ENCODE data around the gene CDH20.
A peak's percentile ranks its signal among the peaks of the same experiment; 100 is the strongest.

CDH20 gene

GRCh38 chr18:61470031-61470674 is 136.9 kb downstream of the CDH20 start:
- Histone ChIP-seq H3K4me3 (ENCODE audit: extremely low read depth, insufficient read depth, low read length, poor library complexity, severe bottlenecking) (no peak overlapping the region), H3K27ac (ENCODE audit: low read depth, low read length, severe bottlenecking) (no peak overlapping the region), H3K9me3 (ENCODE audit: control insufficient read depth, low read length) (no peaks in the 10 kb centered on the region), H3K4me1 (ENCODE audit: control insufficient read depth, insufficient read depth, low read length, poor library complexity, severe bottlenecking) (no peaks in the 10 kb centered on the region), H3K36me3 (ENCODE audit: control insufficient read depth, insufficient read depth, low read length) (no peaks in the 10 kb centered on the region)
- WGBS, 2 experiments (ENCODE audit: insufficient coverage in 2 of 2) = 89 to 92% methylated on average over 8 to 12 of the region's 16 CpGs

- no peak overlapping the region for H3K4me3 ChIP-seq (ENCODE audit: extremely low read depth, insufficient read depth, low read length, poor library complexity, severe bottlenecking)
- no CpG with 5 or more reads among the region's 4 CpGs for WGBS, 2 experiments (ENCODE audit: insufficient coverage in 2 of 2)
- H3K9me3 ChIP-seq (ENCODE audit: control insufficient read depth, low read length) = no peaks in the 10 kb centered on the region
- no peaks in the 10 kb centered on the region for H3K4me1 ChIP-seq (ENCODE audit: control insufficient read depth, insufficient read depth, low read length, poor library complexity, severe bottlenecking)
- H3K36me3 ChIP-seq (ENCODE audit: control insufficient read depth, insufficient read depth, low read length) = no peaks in the 10 kb centered on the region
- H3K27ac ChIP-seq (ENCODE audit: low read depth, low read length, severe bottlenecking) = no peak overlapping the region
These were observed 138.3 kb downstream of the CDH20 start for GRCh38 chr18:61471541-61471940.

- Histone ChIP-seq H3K4me3 (ENCODE audit: extremely low read depth, insufficient read depth, low read length, poor library complexity, severe bottlenecking) (no peak overlapping the region), H3K9me3 (ENCODE audit: control insufficient read depth, low read length) (no peaks in the 10 kb centered on the region), H3K27ac (ENCODE audit: low read depth, low read length, severe bottlenecking) (peak overlapping the region; percentile 60), H3K4me1 (ENCODE audit: control insufficient read depth, insufficient read depth, low read length, poor library complexity, severe bottlenecking) (no peaks in the 10 kb centered on the region), H3K36me3 (ENCODE audit: control insufficient read depth, insufficient read depth, low read length) (no peaks in the 10 kb centered on the region)
- 64 to 78% methylated on average over 5 of the region's 5 CpGs for WGBS, 2 experiments (ENCODE audit: insufficient coverage in 2 of 2)
These were observed 138.7 kb downstream of the CDH20 start for GRCh38 chr18:61471942-61472341.

GRCh38 chr18:61474341-61474740 is 141.1 kb downstream of the CDH20 start:
- H3K9me3 ChIP-seq (ENCODE audit: control insufficient read depth, low read length) = no peaks in the 10 kb centered on the region
- no peaks in the 10 kb centered on the region for H3K36me3 ChIP-seq (ENCODE audit: control insufficient read depth, insufficient read depth, low read length)
- H3K27ac ChIP-seq (ENCODE audit: low read depth, low read length, severe bottlenecking) = no peak overlapping the region
- no peak overlapping the region for H3K4me3 ChIP-seq (ENCODE audit: extremely low read depth, insufficient read depth, low read length, poor library complexity, severe bottlenecking)
- WGBS, 2 experiments (ENCODE audit: insufficient coverage in 2 of 2) = 94 to 100% methylated on average over 3 of the region's 6 CpGs
- no peaks in the 10 kb centered on the region for H3K4me1 ChIP-seq (ENCODE audit: control insufficient read depth, insufficient read depth, low read length, poor library complexity, severe bottlenecking)

- Histone ChIP-seq H3K27ac (ENCODE audit: low read depth, low read length, severe bottlenecking) (no peak overlapping the region), H3K4me1 (ENCODE audit: control insufficient read depth, insufficient read depth, low read length, poor library complexity, severe bottlenecking) (no peaks in the 10 kb centered on the region), H3K9me3 (ENCODE audit: control insufficient read depth, low read length) (no peaks in the 10 kb centered on the region), H3K4me3 (ENCODE audit: extremely low read depth, insufficient read depth, low read length, poor library complexity, severe bottlenecking) (no peak overlapping the region), H3K36me3 (ENCODE audit: control insufficient read depth, insufficient read depth, low read length) (no peaks in the 10 kb centered on the region)
- 90 to 96% methylated on average over 2 of the region's 2 CpGs for WGBS, 2 experiments (ENCODE audit: insufficient coverage in 2 of 2)
These were observed 141.7 kb downstream of the CDH20 start for GRCh38 chr18:61474918-61475317.

GRCh38 chr18:61475931-61476330 is 142.7 kb downstream of the CDH20 start:
- H3K27ac ChIP-seq (ENCODE audit: low read depth, low read length, severe bottlenecking) = no peak overlapping the region
- no peaks in the 10 kb centered on the region for H3K36me3 ChIP-seq (ENCODE audit: control insufficient read depth, insufficient read depth, low read length)
- no peaks in the 10 kb centered on the region for H3K9me3 ChIP-seq (ENCODE audit: control insufficient read depth, low read length)
- 91 to 96% methylated on average over 5 of the region's 5 CpGs for WGBS, 2 experiments (ENCODE audit: insufficient coverage in 2 of 2)
- H3K4me3 ChIP-seq (ENCODE audit: extremely low read depth, insufficient read depth, low read length, poor library complexity, severe bottlenecking) = no peak overlapping the region
- no peaks in the 10 kb centered on the region for H3K4me1 ChIP-seq (ENCODE audit: control insufficient read depth, insufficient read depth, low read length, poor library complexity, severe bottlenecking)

GRCh38 chr18:61489334-61489733 is 156.1 kb downstream of the CDH20 start:
- H3K9me3 ChIP-seq (ENCODE audit: control insufficient read depth, low read length) = no peaks in the 10 kb centered on the region
- H3K4me1 ChIP-seq (ENCODE audit: control insufficient read depth, insufficient read depth, low read length, poor library complexity, severe bottlenecking) = no peaks in the 10 kb centered on the region
- H3K36me3 ChIP-seq (ENCODE audit: control insufficient read depth, insufficient read depth, low read length) = no peaks in the 10 kb centered on the region
- no peak overlapping the region for H3K4me3 ChIP-seq (ENCODE audit: extremely low read depth, insufficient read depth, low read length, poor library complexity, severe bottlenecking)
- peak overlapping the region; percentile 10 for H3K27ac ChIP-seq (ENCODE audit: low read depth, low read length, severe bottlenecking)
- WGBS, 2 experiments (ENCODE audit: insufficient coverage in 2 of 2) = 50% methylated on average over 1 of the region's 3 CpGs; no CpG with 5 or more reads in 1 of the 2 experiments

- WGBS, 2 experiments (ENCODE audit: insufficient coverage in 2 of 2) = 87 to 90% methylated on average over 15 to 18 of the region's 18 CpGs
- H3K4me1 ChIP-seq (ENCODE audit: control insufficient read depth, insufficient read depth, low read length, poor library complexity, severe bottlenecking) = no peaks in the 10 kb centered on the region
- no peaks in the 10 kb centered on the region for H3K36me3 ChIP-seq (ENCODE audit: control insufficient read depth, insufficient read depth, low read length)
- H3K4me3 ChIP-seq (ENCODE audit: extremely low read depth, insufficient read depth, low read length, poor library complexity, severe bottlenecking) = no peak overlapping the region
- no peak overlapping the region for H3K27ac ChIP-seq (ENCODE audit: low read depth, low read length, severe bottlenecking)
- H3K9me3 ChIP-seq (ENCODE audit: control insufficient read depth, low read length) = no peaks in the 10 kb centered on the region
These were observed 163.1 kb downstream of the CDH20 start for GRCh38 chr18:61496374-61496773.

GRCh38 chr18:61497422-61497821 is 164.2 kb downstream of the CDH20 start:
- WGBS, 2 experiments (ENCODE audit: insufficient coverage in 2 of 2) = 88% methylated on average over 1 of the region's 3 CpGs; no CpG with 5 or more reads in 1 of the 2 experiments
- Histone ChIP-seq H3K36me3 (ENCODE audit: control insufficient read depth, insufficient read depth, low read length) (no peaks in the 10 kb centered on the region), H3K27ac (ENCODE audit: low read depth, low read length, severe bottlenecking) (no peak overlapping the region), H3K4me3 (ENCODE audit: extremely low read depth, insufficient read depth, low read length, poor library complexity, severe bottlenecking) (no peak overlapping the region), H3K4me1 (ENCODE audit: control insufficient read depth, insufficient read depth, low read length, poor library complexity, severe bottlenecking) (no peaks in the 10 kb centered on the region), H3K9me3 (ENCODE audit: control insufficient read depth, low read length) (no peaks in the 10 kb centered on the region)

GRCh38 chr18:61502472-61502871 is 169.2 kb downstream of the CDH20 start:
- WGBS, 2 experiments (ENCODE audit: insufficient coverage in 2 of 2) = 0 to 13% methylated on average over 1 of the region's 1 CpG

GRCh38 chr18:61503688-61504087 is 170.5 kb downstream of the CDH20 start:
- Histone ChIP-seq H3K4me1 (ENCODE audit: control insufficient read depth, insufficient read depth, low read length, poor library complexity, severe bottlenecking) (peaks cover 6% of the 10 kb centered on the region), H3K27ac (ENCODE audit: low read depth, low read length, severe bottlenecking) (no peak overlapping the region), H3K36me3 (ENCODE audit: control insufficient read depth, insufficient read depth, low read length) (no peaks in the 10 kb centered on the region), H3K9me3 (ENCODE audit: control insufficient read depth, low read length) (no peaks in the 10 kb centered on the region), H3K4me3 (ENCODE audit: extremely low read depth, insufficient read depth, low read length, poor library complexity, severe bottlenecking) (no peak overlapping the region)
- WGBS, 2 experiments (ENCODE audit: insufficient coverage in 2 of 2) = 0 to 67% methylated on average over 1 to 3 of the region's 3 CpGs

More at GRCh38 chr18:61502472-61502871, 169.2 kb downstream of the CDH20 start:
- Histone ChIP-seq H3K36me3 (ENCODE audit: control insufficient read depth, insufficient read depth, low read length) (no peaks in the 10 kb centered on the region), H3K9me3 (ENCODE audit: control insufficient read depth, low read length) (no peaks in the 10 kb centered on the region), H3K4me3 (ENCODE audit: extremely low read depth, insufficient read depth, low read length, poor library complexity, severe bottlenecking) (no peak overlapping the region), H3K27ac (ENCODE audit: low read depth, low read length, severe bottlenecking) (no peak overlapping the region), H3K4me1 (ENCODE audit: control insufficient read depth, insufficient read depth, low read length, poor library complexity, severe bottlenecking) (peaks cover 6% of the 10 kb centered on the region)

All from mesodermal cell (in vitro differentiated cells).